Osteoblast (primary cell): Measurements from ENCODE around the gene MYL1. TPM values are rescaled to one million over a fixed set of nuclear protein-coding genes. Genes with fewer than 3 reads are reported as not detected.

Experiments used
- DNase-seq: peaks from one replicate; pipeline ENCODE4 v3.0.0; 2011; ENCODE audit warnings: low spot score, mixed read lengths; ENCODE audit not compliant: insufficient read length; ENCODE audit errors: missing footprints
- H2AFZ ChIP-seq: 2 replicates; pipeline ENCODE4 v1.6.0; 2011; ENCODE audit warnings: mild to moderate bottlenecking, low read length
- H3K27ac ChIP-seq: 2 replicates; pipeline ENCODE4 v1.5.1; 2011; ENCODE audit warnings: mild to moderate bottlenecking, low read depth, low read length, moderate library complexity
- H3K27me3 ChIP-seq: 2 replicates; pipeline ENCODE4 v1.6.0; 2012; ENCODE audit warnings: mild to moderate bottlenecking, control low read depth, inconsistent platforms, low read length, moderate library complexity; ENCODE audit not compliant: insufficient read depth
- H3K36me3 ChIP-seq: 2 replicates; pipeline ENCODE4 v1.5.1; 2011; ENCODE audit warnings: mild to moderate bottlenecking, low read length, control low read depth, moderate library complexity; ENCODE audit not compliant: insufficient read depth
- H3K4me1 ChIP-seq: 2 replicates; pipeline ENCODE4 v1.5.1; 2011; ENCODE audit warnings: mild to moderate bottlenecking, low read length, control low read depth, moderate library complexity; ENCODE audit not compliant: insufficient read depth
- H3K4me2 ChIP-seq: 2 replicates; pipeline ENCODE4 v1.6.0; 2011; ENCODE audit warnings: mild to moderate bottlenecking, low read length; ENCODE audit not compliant: insufficient read depth
- H3K4me3 ChIP-seq: fragments of 200-600 bp; sonication (generic); 3 replicates; pipeline ENCODE4 v1.5.1; 2012; ENCODE audit warnings: mild to moderate bottlenecking, low read length, inconsistent platforms; ENCODE audit not compliant: insufficient read depth
- H3K79me2 ChIP-seq: 2 replicates; pipeline ENCODE4 v1.6.0; 2012; ENCODE audit warnings: mild to moderate bottlenecking, low read length, control low read depth, inconsistent platforms; ENCODE audit not compliant: insufficient read depth
- H3K9me3 ChIP-seq: 2 replicates; pipeline ENCODE4 v1.5.1; 2011; ENCODE audit warnings: low read depth, low read length, control low read depth
- H4K20me1 ChIP-seq: 2 replicates; pipeline ENCODE4 v1.6.0; 2012; ENCODE audit warnings: mild to moderate bottlenecking, low read length, control low read depth; ENCODE audit not compliant: insufficient read depth
- CTCF ChIP-seq: IDR thresholded peaks from 2 replicates; pipeline ENCODE4 v1.5.1; 2011; ENCODE audit warnings: mild to moderate bottlenecking, low read depth, low read length, moderate library complexity; ENCODE audit errors: extremely low read depth
- total RNA-seq: library from RNA; depleted of rRNA; stranded (reverse); fragments of >200 nt; gene quantifications from 2 replicates; pipeline ENCODE4 v1.2.3, GENCODE V29; 2012

The MYL1 gene
- total RNA-seq, 1 donor: not detected

DNA sequence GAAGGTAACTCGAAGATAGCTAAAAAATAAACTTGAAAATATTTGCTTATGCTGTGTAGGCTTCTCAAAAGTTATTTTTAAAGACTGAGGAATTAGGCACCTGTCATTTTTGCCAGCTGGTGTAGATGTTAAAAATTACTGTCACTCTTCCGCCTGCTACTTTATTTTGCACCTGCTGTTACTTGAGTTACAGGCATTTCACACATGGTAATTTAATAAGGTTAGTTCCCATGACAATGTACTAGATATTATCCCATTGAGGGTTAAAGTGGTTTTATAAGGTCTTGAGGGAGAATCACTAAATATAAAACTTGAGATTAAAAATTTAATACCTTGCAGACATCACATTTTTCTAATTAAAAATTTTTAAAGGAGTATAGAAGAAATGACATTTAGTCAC lies 26.6 kb downstream of the MYL1 start:
- no peaks in the 10 kb centered on the region for H3K79me2 ChIP-seq
- H3K27me3 ChIP-seq: no peaks in the 10 kb centered on the region
- no peak overlapping the region for H3K4me2 ChIP-seq
- no peaks in the 10 kb centered on the region for H3K4me1 ChIP-seq
- no peaks in the 10 kb centered on the region for H3K36me3 ChIP-seq
- TF ChIP-seq CTCF: no peak
- no peak overlapping the region for H3K27ac ChIP-seq
- no peaks in the 10 kb centered on the region for H3K9me3 ChIP-seq
- H2AFZ ChIP-seq: no peak overlapping the region
- H3K4me3 ChIP-seq: no peak overlapping the region
- H4K20me1 ChIP-seq: no peaks in the 10 kb centered on the region
- DNase-seq: no peak

- TF ChIP-seq CTCF: no peak
- H3K9me3 ChIP-seq: no peaks in the 10 kb centered on the region
- DNase-seq: no peak
- H3K27ac ChIP-seq: no peak overlapping the region
- H4K20me1 ChIP-seq: no peaks in the 10 kb centered on the region
- H3K79me2 ChIP-seq: no peaks in the 10 kb centered on the region
- no peak overlapping the region for H3K4me2 ChIP-seq
- no peak overlapping the region for H3K4me3 ChIP-seq
- no peaks in the 10 kb centered on the region for H3K4me1 ChIP-seq
- H3K27me3 ChIP-seq: no peaks in the 10 kb centered on the region
- no peak overlapping the region for H2AFZ ChIP-seq
- no peaks in the 10 kb centered on the region for H3K36me3 ChIP-seq
Measured at GRCh38 chr2:210287301-210287700, 27.7 kb downstream of the MYL1 start.

- DNase-seq: no peak
Measured at GRCh38 chr2:210286123-210286680, 28.8 kb downstream of the MYL1 start.

GRCh38 chr2:210277133-210277532 lies 37.8 kb downstream of the MYL1 start:
- no peaks in the 10 kb centered on the region for H3K27me3 ChIP-seq
- no peak overlapping the region for H3K4me2 ChIP-seq
- H2AFZ ChIP-seq: no peak overlapping the region
- no peak overlapping the region for H3K27ac ChIP-seq
- TF ChIP-seq CTCF: no peak
- no peak overlapping the region for H3K4me3 ChIP-seq
- H4K20me1 ChIP-seq: no peaks in the 10 kb centered on the region
- no peak for DNase-seq
- H3K4me1 ChIP-seq: no peaks in the 10 kb centered on the region
- H3K36me3 ChIP-seq: no peaks in the 10 kb centered on the region
- H3K9me3 ChIP-seq: no peaks in the 10 kb centered on the region
- H3K79me2 ChIP-seq: no peaks in the 10 kb centered on the region

More at GRCh38 chr2:210286123-210286680, 28.8 kb downstream of the MYL1 start:
- Histone ChIP-seq H3K4me3 (no peak overlapping the region), H4K20me1 (no peaks in the 10 kb centered on the region), H3K9me3 (no peaks in the 10 kb centered on the region), H3K4me1 (no peaks in the 10 kb centered on the region), H3K27ac (no peak overlapping the region), H3K79me2 (no peaks in the 10 kb centered on the region), H2AFZ (no peak overlapping the region), H3K27me3 (no peaks in the 10 kb centered on the region), H3K36me3 (no peaks in the 10 kb centered on the region), H3K4me2 (no peak overlapping the region)
- no peak for TF ChIP-seq CTCF
